GM23338 (cell line): ENCODE data around the gene AGTR1. TPM values are rescaled to one million over a fixed set of nuclear protein-coding genes. Genes with fewer than 3 reads are reported as not detected.

Experiments
- ATAC-seq: fragments of 200-7000 bp; cut with Tn5 transposase; 3 replicates; pipeline ENCODE4 v1.9.1; 2020
- DNase-seq: peaks from one replicate; pipeline ENCODE4 v3.0.0-alpha.2; 2015; ENCODE audit warnings: low spot score
- H2AFZ ChIP-seq: fragments of 200-600 bp; sonication (generic); 2 replicates; pipeline ENCODE4 v1.8.0; 2016; ENCODE audit warnings: antibody characterized with exemption, mild to moderate bottlenecking, moderate library complexity
- H3F3A ChIP-seq: fragments of 200-600 bp; sonication (generic); replicated peaks from 2 replicates; pipeline ENCODE4 v1.8.0; 2017; ENCODE audit warnings: antibody characterized with exemption, mixed run types, low read depth
- H3K27ac ChIP-seq: fragments of 200-600 bp; sonication (generic); 2 replicates; pipeline ENCODE4 v1.6.1; 2016; ENCODE audit warnings: low read depth
- H3K27me3 ChIP-seq: fragments of 200-600 bp; sonication (generic); 2 replicates; pipeline ENCODE4 v1.8.0; 2016; ENCODE audit warnings: mild to moderate bottlenecking, mixed run types, moderate library complexity; ENCODE audit not compliant: insufficient read depth
- H3K36me3 ChIP-seq: fragments of 200-600 bp; sonication (generic); 2 replicates; pipeline ENCODE4 v1.8.0; 2016; ENCODE audit warnings: mild to moderate bottlenecking; ENCODE audit not compliant: insufficient read depth
- H3K4me1 ChIP-seq: fragments of 200-600 bp; sonication (generic); 2 replicates; pipeline ENCODE4 v1.8.0; 2016; ENCODE audit warnings: mild to moderate bottlenecking, moderate library complexity; ENCODE audit not compliant: insufficient read depth
- H3K4me2 ChIP-seq: fragments of 200-600 bp; sonication (generic); 2 replicates; pipeline ENCODE4 v1.7.1; 2017; ENCODE audit warnings: mixed run types
- H3K4me3 ChIP-seq: fragments of 200-600 bp; sonication (generic); 2 replicates; pipeline ENCODE4 v1.6.1; 2016; ENCODE audit warnings: mixed run types
- H3K79me2 ChIP-seq: fragments of 200-600 bp; sonication (generic); replicated peaks from 2 replicates; pipeline ENCODE4 v1.8.0; 2017; ENCODE audit warnings: mild to moderate bottlenecking; ENCODE audit not compliant: insufficient read depth
- H3K9me2 ChIP-seq: fragments of 200-600 bp; sonication (generic); 2 replicates; pipeline ENCODE4 v1.8.0; 2017; ENCODE audit not compliant: insufficient read depth
- H4K20me1 ChIP-seq: fragments of 200-600 bp; sonication (generic); replicated peaks from 2 replicates; pipeline ENCODE4 v1.8.0; 2017; ENCODE audit warnings: mild to moderate bottlenecking; ENCODE audit not compliant: insufficient read depth
- H3K27ac Mint-ChIP-seq: 2 replicates; pipeline ENCODE4 v1.8.0; 2020; ENCODE audit warnings: inconsistent platforms, mild to moderate bottlenecking, moderate library complexity, mixed read lengths
- H3K27me3 Mint-ChIP-seq: 3 replicates; pipeline ENCODE4 v1.8.0; 2022; ENCODE audit warnings: low read depth, mild to moderate bottlenecking, moderate library complexity, mixed read lengths, inconsistent platforms; ENCODE audit not compliant: insufficient read depth, poor library complexity
- H3K36me3 Mint-ChIP-seq: 3 replicates; pipeline ENCODE4 v1.8.0; 2021; ENCODE audit warnings: low read depth, mild to moderate bottlenecking, inconsistent platforms, moderate library complexity, mixed read lengths
- H3K4me1 Mint-ChIP-seq: 3 replicates; pipeline ENCODE4 v1.8.0; 2020; ENCODE audit warnings: mild to moderate bottlenecking, inconsistent platforms, mixed read lengths
- H3K4me3 Mint-ChIP-seq: 3 replicates; pipeline ENCODE4 v1.8.0; 2021; ENCODE audit warnings: moderate library complexity, mild to moderate bottlenecking, inconsistent platforms, mixed read lengths
- H3K9me3 Mint-ChIP-seq: 3 replicates; pipeline ENCODE4 v1.8.0; 2020; ENCODE audit warnings: moderate library complexity, mild to moderate bottlenecking, inconsistent platforms, mixed read lengths
- EZH2 ChIP-seq: fragments of 200-600 bp; sonication (generic); IDR thresholded peaks from one replicate; pipeline ENCODE4 v1.8.0; 2017; ENCODE audit warnings: antibody characterized with exemption, mild to moderate bottlenecking, low read depth; ENCODE audit not compliant: unreplicated experiment
- NANOG ChIP-seq: IDR thresholded peaks from 2 replicates; pipeline ENCODE4 v1.6.1; 2016; ENCODE audit warnings: antibody characterized with exemption, borderline replicate concordance
- POLR2AphosphoS5 ChIP-seq: IDR thresholded peaks from 2 replicates; pipeline ENCODE4 v1.6.1; 2016; ENCODE audit warnings: antibody characterized with exemption, low read depth
- STAT1 ChIP-seq: IDR thresholded peaks from one replicate; pipeline ENCODE4 v1.6.1; 2016; ENCODE audit warnings: antibody characterized with exemption; ENCODE audit not compliant: unreplicated experiment
- ZNF462 ChIP-seq: fragments of 250-450 bp; sonication (Bioruptor Pico); IDR thresholded peaks from 2 replicates; pipeline ENCODE4 v1.5.0; 2020; ENCODE audit warnings: mild to moderate bottlenecking, moderate library complexity
- polyA plus RNA-seq: library from polyadenylated mRNA; unstranded; fragments of >200 nt; fragmentation: Nextera tagmentation; extraction: Ambion mirVana; gene quantifications from 2 replicates; pipeline ENCODE4 v1.2.1, GENCODE V29; 2016
- total RNA-seq: library from RNA; depleted of rRNA; stranded (reverse); fragments of >200 nt; shearing (Covaris generic); gene quantifications from 2 replicates; pipeline ENCODE4 v1.2.3, GENCODE V29; 2014
- TF ChIP-seq, protein P1 (sequence below), 2 experiments: fragments of 200-600 bp in 1 of 2; sonication (generic) in 1 of 2; conservative IDR thresholded peaks; 2 replicates each; pipeline versions ENCODE4 v1.5.1 to v1.6.1; 2016 to 2017; ENCODE audit warnings: antibody characterized with exemption in 2 of 2, low read depth in 2 of 2, mild to moderate bottlenecking in 2 of 2, moderate library complexity in 1 of 2
- TF ChIP-seq, protein P2 (sequence below): IDR thresholded peaks from one replicate; pipeline ENCODE4 v1.6.1; 2018; ENCODE audit warnings: antibody characterized with exemption; ENCODE audit not compliant: unreplicated experiment

AGTR1 gene
- total and polyA plus RNA-seq, 2 experiments from 2014 or later = 0.16 TPM; not detected in 1

DNA sequence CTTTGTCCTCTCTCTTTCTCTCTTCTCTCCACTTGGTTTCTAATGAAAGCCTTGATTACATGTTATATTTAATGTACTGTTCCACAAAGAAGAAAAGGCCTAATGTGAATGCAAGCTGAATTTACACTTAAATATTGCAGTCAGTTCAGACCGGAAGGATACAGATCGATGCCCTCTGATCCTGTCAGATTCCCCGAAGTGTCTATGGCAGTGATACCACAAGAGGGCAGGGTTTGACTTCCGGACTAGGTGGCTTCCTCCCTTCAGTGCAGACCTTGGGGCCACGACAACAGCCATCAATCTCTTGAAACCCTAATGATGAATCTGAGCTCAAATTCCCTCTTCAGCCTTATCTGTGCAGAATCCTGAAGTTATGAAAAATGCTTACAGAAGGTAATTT is 29.5 kb downstream of the AGTR1 start:
- Histone ChIP-seq H3K4me3 (no peak overlapping the region), H3F3A (no peaks in the 10 kb centered on the region), H3K36me3 (no peaks in the 10 kb centered on the region), H3K27ac (no peak overlapping the region), H3K9me2 (no peaks in the 10 kb centered on the region), H4K20me1 (no peaks in the 10 kb centered on the region), H3K79me2 (no peaks in the 10 kb centered on the region), H3K27me3 (no peaks in the 10 kb centered on the region), H3K4me1 (no peaks in the 10 kb centered on the region), H2AFZ (no peak overlapping the region), H3K4me2 (no peak overlapping the region)
- H3K9me3 Mint-ChIP-seq = no peaks in the 10 kb centered on the region
- H3K27ac Mint-ChIP-seq = no peak overlapping the region
- ATAC-seq = peak; percentile 99
- H3K27me3 Mint-ChIP-seq = no peaks in the 10 kb centered on the region
- H3K4me3 Mint-ChIP-seq = no peak overlapping the region
- TF ChIP-seq, protein P1, sequence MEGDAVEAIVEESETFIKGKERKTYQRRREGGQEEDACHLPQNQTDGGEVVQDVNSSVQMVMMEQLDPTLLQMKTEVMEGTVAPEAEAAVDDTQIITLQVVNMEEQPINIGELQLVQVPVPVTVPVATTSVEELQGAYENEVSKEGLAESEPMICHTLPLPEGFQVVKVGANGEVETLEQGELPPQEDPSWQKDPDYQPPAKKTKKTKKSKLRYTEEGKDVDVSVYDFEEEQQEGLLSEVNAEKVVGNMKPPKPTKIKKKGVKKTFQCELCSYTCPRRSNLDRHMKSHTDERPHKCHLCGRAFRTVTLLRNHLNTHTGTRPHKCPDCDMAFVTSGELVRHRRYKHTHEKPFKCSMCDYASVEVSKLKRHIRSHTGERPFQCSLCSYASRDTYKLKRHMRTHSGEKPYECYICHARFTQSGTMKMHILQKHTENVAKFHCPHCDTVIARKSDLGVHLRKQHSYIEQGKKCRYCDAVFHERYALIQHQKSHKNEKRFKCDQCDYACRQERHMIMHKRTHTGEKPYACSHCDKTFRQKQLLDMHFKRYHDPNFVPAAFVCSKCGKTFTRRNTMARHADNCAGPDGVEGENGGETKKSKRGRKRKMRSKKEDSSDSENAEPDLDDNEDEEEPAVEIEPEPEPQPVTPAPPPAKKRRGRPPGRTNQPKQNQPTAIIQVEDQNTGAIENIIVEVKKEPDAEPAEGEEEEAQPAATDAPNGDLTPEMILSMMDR (conservative IDR thresholded peaks at IDR 0.05; ENCODE audit: low read depth in 2 of 2) = peak; percentile 78 to 95
- no peak for TF ChIP-seq EZH2
- DNase-seq = peak; percentile 86
- no peaks in the 10 kb centered on the region for H3K36me3 Mint-ChIP-seq
- no peaks in the 10 kb centered on the region for H3K4me1 Mint-ChIP-seq

DNA sequence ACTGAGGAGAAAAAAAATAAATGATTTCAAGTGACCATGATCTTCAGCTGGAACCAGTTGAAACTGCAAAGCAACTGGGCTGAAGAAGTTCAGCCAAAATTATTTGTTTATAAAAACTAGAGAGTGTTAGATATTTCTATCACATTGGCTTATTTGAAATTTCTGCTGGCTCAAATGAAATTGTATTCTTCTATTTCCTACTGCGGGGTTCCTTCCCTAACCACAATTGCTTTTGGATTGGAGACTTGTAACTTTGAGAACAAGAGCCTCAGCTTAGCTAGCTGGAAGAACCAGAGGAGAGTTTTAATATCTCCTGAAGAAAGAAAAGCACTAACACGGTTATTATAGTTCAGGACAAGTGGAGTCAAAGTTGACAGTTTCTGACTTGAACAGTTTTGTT is 31.1 kb downstream of the AGTR1 start:
- Histone ChIP-seq H2AFZ (no peak overlapping the region), H3K27me3 (no peaks in the 10 kb centered on the region), H3K27ac (no peak overlapping the region), H3K4me1 (no peaks in the 10 kb centered on the region), H3F3A (no peaks in the 10 kb centered on the region), H3K79me2 (no peaks in the 10 kb centered on the region), H3K4me2 (no peak overlapping the region), H3K4me3 (no peak overlapping the region), H3K36me3 (no peaks in the 10 kb centered on the region), H4K20me1 (no peaks in the 10 kb centered on the region), H3K9me2 (no peaks in the 10 kb centered on the region)
- Mint-ChIP-seq H3K36me3 (no peaks in the 10 kb centered on the region), H3K4me1 (no peaks in the 10 kb centered on the region), H3K27ac (no peak overlapping the region), H3K9me3 (no peaks in the 10 kb centered on the region), H3K4me3 (no peak overlapping the region), H3K27me3 (no peaks in the 10 kb centered on the region)
- no peak for TF ChIP-seq NANOG
- no peak for TF ChIP-seq STAT1
- TF ChIP-seq, protein P2, sequence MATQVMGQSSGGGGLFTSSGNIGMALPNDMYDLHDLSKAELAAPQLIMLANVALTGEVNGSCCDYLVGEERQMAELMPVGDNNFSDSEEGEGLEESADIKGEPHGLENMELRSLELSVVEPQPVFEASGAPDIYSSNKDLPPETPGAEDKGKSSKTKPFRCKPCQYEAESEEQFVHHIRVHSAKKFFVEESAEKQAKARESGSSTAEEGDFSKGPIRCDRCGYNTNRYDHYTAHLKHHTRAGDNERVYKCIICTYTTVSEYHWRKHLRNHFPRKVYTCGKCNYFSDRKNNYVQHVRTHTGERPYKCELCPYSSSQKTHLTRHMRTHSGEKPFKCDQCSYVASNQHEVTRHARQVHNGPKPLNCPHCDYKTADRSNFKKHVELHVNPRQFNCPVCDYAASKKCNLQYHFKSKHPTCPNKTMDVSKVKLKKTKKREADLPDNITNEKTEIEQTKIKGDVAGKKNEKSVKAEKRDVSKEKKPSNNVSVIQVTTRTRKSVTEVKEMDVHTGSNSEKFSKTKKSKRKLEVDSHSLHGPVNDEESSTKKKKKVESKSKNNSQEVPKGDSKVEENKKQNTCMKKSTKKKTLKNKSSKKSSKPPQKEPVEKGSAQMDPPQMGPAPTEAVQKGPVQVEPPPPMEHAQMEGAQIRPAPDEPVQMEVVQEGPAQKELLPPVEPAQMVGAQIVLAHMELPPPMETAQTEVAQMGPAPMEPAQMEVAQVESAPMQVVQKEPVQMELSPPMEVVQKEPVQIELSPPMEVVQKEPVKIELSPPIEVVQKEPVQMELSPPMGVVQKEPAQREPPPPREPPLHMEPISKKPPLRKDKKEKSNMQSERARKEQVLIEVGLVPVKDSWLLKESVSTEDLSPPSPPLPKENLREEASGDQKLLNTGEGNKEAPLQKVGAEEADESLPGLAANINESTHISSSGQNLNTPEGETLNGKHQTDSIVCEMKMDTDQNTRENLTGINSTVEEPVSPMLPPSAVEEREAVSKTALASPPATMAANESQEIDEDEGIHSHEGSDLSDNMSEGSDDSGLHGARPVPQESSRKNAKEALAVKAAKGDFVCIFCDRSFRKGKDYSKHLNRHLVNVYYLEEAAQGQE = no peak
- no peak for TF ChIP-seq POLR2AphosphoS5
- no peak for TF ChIP-seq ZNF462 (CRISPR knock-in tag)
- TF ChIP-seq EZH2 = no peak
- DNase-seq (no peak), ATAC-seq (no peak)
